NB4 (cell line): ENCODE data around the gene ZNF354B.
"Not testable (repeated sequence)": the region's sequence is repeated elsewhere in the genome, so short reads cannot be mapped to it uniquely, and the experiment has no call there.

Experiments
- DNase-seq: peaks from one replicate; pipeline ENCODE4 v3.0.0; 2010; ENCODE audit warnings: low read depth
- H3K4me3 ChIP-seq: one replicate; pipeline ENCODE4 v1.5.1; 2011; ENCODE audit warnings: mild to moderate bottlenecking, low read depth, low read length, moderate library complexity
- MAX ChIP-seq: IDR thresholded peaks from 2 replicates; pipeline ENCODE4 v1.6.1; 2011; ENCODE audit warnings: low read depth, low read length
- MYC ChIP-seq: IDR thresholded peaks from 2 replicates; pipeline ENCODE4 v1.6.1; 2011; ENCODE audit warnings: low read depth, low read length
- POLR2A ChIP-seq: IDR thresholded peaks from 2 replicates; pipeline ENCODE4 v1.6.1; 2011; ENCODE audit warnings: mild to moderate bottlenecking; ENCODE audit not compliant: insufficient read length; ENCODE audit errors: extremely low read depth
- TF ChIP-seq, protein P1 (sequence below): IDR thresholded peaks from one replicate; pipeline ENCODE4 v1.5.1; 2012; ENCODE audit warnings: low read depth, low read length

Gene ZNF354B

DNA sequence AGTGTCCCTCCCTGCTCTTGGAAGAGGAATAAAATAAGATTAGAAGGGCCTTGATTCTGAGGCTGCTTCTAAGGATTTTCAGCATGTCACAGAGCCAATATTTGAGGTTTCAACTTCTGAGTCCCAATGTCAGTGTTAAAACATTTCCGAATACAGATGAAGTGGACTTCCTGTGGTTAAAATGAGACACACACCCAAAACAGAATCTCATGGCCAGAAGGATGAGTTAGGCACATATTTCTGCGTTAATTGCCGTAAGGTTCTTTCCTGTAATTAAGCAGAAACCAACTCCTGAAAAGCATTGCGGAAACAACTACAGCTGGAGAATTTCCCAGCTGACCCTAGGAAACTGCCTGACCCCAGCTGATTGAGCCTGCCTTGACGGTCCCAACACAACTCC, 10.4 kb upstream of the ZNF354B start:
- no peak for DNase-seq

DNA sequence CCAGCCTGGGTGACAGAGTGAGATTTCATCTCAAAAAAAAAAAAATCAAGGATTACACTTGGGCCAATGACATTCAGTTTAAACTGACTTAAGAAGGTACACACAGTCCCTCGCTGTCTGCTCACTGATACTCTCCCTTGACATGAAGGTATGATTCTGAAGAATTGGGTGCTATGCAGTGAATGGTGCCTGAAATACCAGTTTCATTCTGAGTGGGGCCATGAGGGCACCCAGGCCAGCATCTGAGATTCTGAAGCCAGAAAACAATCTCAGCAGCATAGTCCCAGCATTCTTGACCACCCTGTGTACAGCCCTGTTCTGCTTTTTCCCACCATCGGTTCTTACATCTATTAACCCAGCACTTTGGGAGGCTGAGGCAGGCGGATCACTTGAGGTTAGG, 7.8 kb upstream of the ZNF354B start:
- TF ChIP-seq MAX, result no peak
- no peak for TF ChIP-seq POLR2A
- TF ChIP-seq, protein P1, sequence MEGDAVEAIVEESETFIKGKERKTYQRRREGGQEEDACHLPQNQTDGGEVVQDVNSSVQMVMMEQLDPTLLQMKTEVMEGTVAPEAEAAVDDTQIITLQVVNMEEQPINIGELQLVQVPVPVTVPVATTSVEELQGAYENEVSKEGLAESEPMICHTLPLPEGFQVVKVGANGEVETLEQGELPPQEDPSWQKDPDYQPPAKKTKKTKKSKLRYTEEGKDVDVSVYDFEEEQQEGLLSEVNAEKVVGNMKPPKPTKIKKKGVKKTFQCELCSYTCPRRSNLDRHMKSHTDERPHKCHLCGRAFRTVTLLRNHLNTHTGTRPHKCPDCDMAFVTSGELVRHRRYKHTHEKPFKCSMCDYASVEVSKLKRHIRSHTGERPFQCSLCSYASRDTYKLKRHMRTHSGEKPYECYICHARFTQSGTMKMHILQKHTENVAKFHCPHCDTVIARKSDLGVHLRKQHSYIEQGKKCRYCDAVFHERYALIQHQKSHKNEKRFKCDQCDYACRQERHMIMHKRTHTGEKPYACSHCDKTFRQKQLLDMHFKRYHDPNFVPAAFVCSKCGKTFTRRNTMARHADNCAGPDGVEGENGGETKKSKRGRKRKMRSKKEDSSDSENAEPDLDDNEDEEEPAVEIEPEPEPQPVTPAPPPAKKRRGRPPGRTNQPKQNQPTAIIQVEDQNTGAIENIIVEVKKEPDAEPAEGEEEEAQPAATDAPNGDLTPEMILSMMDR, result no peak

More for the DNA sequence above, 10.4 kb upstream of the ZNF354B start:
- no peak overlapping the region for H3K4me3 ChIP-seq
- TF ChIP-seq, protein P1, result no peak
- TF ChIP-seq MAX (no peak), POLR2A (no peak), MYC (no peak)

GRCh38 chr5:178854284-178854683, 5.5 kb upstream of the ZNF354B start:
- no peak overlapping the region for H3K4me3 ChIP-seq
- TF ChIP-seq MAX (peak; percentile 10; the same call in 1 of the 2 replicates), MYC (no peak)
- no peak for DNase-seq

More for the DNA sequence above, 7.8 kb upstream of the ZNF354B start:
- DNase-seq, result no peak
- no peak overlapping the region for H3K4me3 ChIP-seq

DNA sequence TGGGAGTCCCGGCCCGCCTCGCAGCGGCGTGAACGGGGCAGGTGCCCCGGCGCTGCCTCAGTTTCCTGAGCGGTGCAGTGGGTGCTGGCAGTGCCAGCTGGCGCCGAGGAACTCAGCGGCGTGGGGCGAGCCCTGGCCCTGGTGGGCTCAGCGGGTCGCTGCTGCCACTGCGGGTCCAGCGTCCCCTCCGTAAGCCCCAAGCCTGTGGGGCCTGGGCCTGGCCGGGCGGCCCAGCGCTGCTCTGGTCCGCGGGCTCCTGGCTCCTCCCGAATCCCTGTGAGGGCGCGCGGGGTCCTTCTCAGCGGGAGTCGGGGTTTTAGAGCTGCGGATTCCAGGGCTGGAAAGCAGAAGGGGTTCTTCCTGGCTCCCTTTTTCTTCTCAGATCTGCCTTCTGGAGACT, 862 bp downstream of the ZNF354B start:
- peak overlapping the region; percentile 60 for H3K4me3 ChIP-seq
- not testable (repeated sequence) for DNase-seq

- TF ChIP-seq, protein P1, result no peak
- no peak for TF ChIP-seq POLR2A
- TF ChIP-seq MAX, result no peak
- TF ChIP-seq MYC, result no peak
- DNase-seq, result no peak
- H3K4me3 ChIP-seq, result no peak overlapping the region
Measured at GRCh38 chr5:178861627-178862026, 1.9 kb downstream of the ZNF354B start.

GRCh38 chr5:178866946-178867345, 7.2 kb downstream of the ZNF354B start:
- H3K4me3 ChIP-seq, result no peak overlapping the region
- peak; percentile 24 for DNase-seq
- TF ChIP-seq MYC (no peak), MAX (no peak), POLR2A (no peak)
- TF ChIP-seq, protein P1, result no peak

DNA sequence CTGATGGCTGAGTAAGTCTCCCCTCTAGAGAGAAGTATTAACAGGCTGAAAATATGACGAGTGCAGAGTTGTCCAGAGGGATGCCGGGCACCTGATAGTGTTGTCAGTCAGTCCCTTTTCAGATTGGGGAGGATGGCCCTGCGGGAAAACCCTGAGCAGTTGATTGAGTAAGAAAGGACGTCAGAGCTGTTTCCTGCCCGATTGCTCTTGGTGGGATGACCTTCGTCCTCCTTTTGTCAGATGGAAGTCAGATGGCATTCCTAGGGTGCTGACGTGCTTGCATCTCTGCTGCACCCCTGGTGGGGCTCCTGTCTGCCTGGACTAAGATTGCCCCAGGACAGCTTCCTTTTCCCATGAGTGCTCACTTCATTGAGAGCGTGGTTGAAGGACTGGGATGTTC, 9.8 kb downstream of the ZNF354B start:
- H3K4me3 ChIP-seq, result no peak overlapping the region
- no peak for TF ChIP-seq MAX
- TF ChIP-seq MYC, result no peak
- no peak for TF ChIP-seq POLR2A
- TF ChIP-seq, protein P1, result no peak
- no peak for DNase-seq
